GM19351 (cell line): Measurements from ENCODE around the gene ZNF593.

Experiments used
- ATAC-seq: cut with Tn5 transposase; IDR thresholded peaks from one replicate; pipeline ENCODE4 v1.9.1; 2021; ENCODE audit warnings: mild to moderate bottlenecking, moderate library complexity; ENCODE audit not compliant: unreplicated experiment

The ZNF593 gene

GRCh38 chr1:26200413-26200812, 30.7 kb downstream of the ZNF593 start:
- no peak for ATAC-seq

DNA sequence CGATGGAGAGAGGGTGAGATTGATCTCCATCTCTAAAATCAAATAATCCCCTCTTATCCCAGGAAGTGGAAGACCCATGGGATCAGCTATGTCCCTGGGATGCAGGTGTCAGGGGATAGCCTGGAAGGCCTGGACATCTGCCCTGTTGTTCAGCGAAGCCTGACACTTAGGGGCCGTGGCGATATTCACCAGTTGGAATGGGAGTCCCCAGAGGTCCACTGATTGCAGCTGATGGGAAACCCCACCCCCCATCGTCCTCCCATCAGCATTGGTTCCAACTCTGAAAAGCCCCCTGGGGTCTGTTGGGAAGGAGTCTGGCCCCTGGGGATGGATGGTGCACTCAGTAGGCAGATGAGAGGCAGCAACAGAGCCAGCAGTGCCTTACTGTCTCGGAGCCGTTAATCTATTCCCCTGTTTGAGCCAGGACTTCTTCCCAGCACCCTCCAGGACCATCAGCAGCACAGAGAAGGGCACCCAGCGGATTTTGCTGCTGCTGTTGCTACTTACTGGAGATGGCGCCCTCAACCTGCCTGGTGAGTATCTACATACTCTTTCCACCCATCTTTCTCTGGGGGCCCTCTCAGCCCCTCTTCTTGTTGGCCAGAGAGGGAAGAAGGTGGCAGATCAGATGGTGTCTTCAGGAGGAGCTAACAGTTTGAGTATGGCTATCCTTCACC, 34.1 kb downstream of the ZNF593 start:
- ATAC-seq: no peak

GRCh38 chr1:26210147-26210870, 40.6 kb downstream of the ZNF593 start:
- no peak for ATAC-seq

GRCh38 chr1:26212726-26213125, 43.0 kb downstream of the ZNF593 start:
- no peak for ATAC-seq

GRCh38 chr1:26213335-26213905, 43.7 kb downstream of the ZNF593 start:
- ATAC-seq: no peak

- ATAC-seq: no peak
Measured at GRCh38 chr1:26215246-26215645, 45.5 kb downstream of the ZNF593 start.

DNA sequence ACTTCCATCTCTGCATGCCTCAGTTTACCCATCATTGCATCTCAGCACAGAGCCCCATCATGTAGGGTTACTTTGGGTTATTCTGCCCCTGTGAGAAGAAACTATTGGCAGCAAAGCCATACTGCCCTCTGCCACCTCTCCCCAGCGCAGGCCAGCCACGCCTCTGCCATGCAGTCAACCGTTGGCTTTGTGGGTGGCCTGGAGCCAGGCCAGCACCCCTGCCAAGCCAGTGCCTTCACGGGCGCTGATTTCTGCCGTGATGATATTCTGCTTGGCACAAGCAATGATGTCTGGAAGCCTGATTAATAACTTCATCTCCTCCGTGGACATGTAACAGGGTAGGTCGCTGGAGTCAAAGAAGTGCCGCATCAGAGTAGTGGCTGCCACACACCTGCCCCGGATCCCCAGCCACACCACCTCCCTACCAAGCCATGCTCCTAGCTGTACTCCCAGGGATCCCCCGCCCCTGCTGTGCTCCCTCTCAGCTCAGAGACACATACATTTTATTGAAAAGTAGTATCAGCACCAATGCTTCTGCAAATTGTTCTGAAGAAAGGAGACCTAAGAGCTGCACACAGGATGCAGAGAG, 49.3 kb downstream of the ZNF593 start:
- no peak for ATAC-seq
